ENCODE data around the gene EFNA4.
A peak's percentile ranks its signal among the peaks of the same experiment; 100 is the strongest.

Gene EFNA4

GRCh38 chr1:155079487-155080311, 16.2 kb downstream of the EFNA4 start (continued):
- peak; percentile 39; the same call in 1 of the 2 replicates for TF ChIP-seq KLF17 (tag by site-specific recombination; IDR thresholded peaks at IDR 0.05)
- peak; percentile 32; the same call in 1 of the 2 replicates for TF ChIP-seq ZNF561 (tag by site-specific recombination; IDR thresholded peaks at IDR 0.05; ENCODE audit: borderline replicate concordance)
- TF ChIP-seq ZSCAN5A (tag by site-specific recombination; IDR thresholded peaks at IDR 0.05) = 0 out of 2 replicates have a peak, but pooled peaks have one; percentile 28
- TF ChIP-seq ZNF600 (tag by site-specific recombination; IDR thresholded peaks at IDR 0.05) = peak; percentile 83; the same call in 1 of the 2 replicates
- TF ChIP-seq SP3 (tag by site-specific recombination; IDR thresholded peaks at IDR 0.05) = peak; percentile 50
- TF ChIP-seq PRDM6 (tag by site-specific recombination; IDR thresholded peaks at IDR 0.05) = no peak
- TF ChIP-seq ZNF501 (tag by site-specific recombination; IDR thresholded peaks at IDR 0.05) = peak; percentile 29; the same call in 1 of the 2 replicates
- no peak for TF ChIP-seq PRDM2 (tag by site-specific recombination; IDR thresholded peaks at IDR 0.05; ENCODE audit: borderline replicate concordance)
- 0 out of 2 replicates have a peak, but pooled peaks have one; percentile 26 for TF ChIP-seq KLF16 (tag by site-specific recombination; IDR thresholded peaks at IDR 0.05)
- TF ChIP-seq ZNF146 (tag by site-specific recombination; IDR thresholded peaks at IDR 0.05) = peak; percentile 28
- TF ChIP-seq CTCF (tag by site-specific recombination; IDR thresholded peaks at IDR 0.05) = 0 out of 2 replicates have a peak, but pooled peaks have one; percentile 9
- no peak for TF ChIP-seq ZNF394 (tag by site-specific recombination; IDR thresholded peaks at IDR 0.05; ENCODE audit: borderline replicate concordance)
- no peak for TF ChIP-seq INSM2 (tag by site-specific recombination; IDR thresholded peaks at IDR 0.05)
- TF ChIP-seq ZNF335 (tag by site-specific recombination; conservative IDR thresholded peaks at IDR 0.05) = peak; percentile 71; the same call in 1 of the 2 replicates
- peak; percentile 90 for TF ChIP-seq ZBTB26 (tag by site-specific recombination; optimal IDR thresholded peaks at IDR 0.05)
- TF ChIP-seq ZIC2 (tag by site-specific recombination; IDR thresholded peaks at IDR 0.05) = peak; percentile 75
- TF ChIP-seq SP7 (tag by site-specific recombination; IDR thresholded peaks at IDR 0.05) = peak; percentile 44; the same call in 1 of the 2 replicates
- no peak for TF ChIP-seq PRDM4 (tag by site-specific recombination; IDR thresholded peaks at IDR 0.05)
